K562 (cell line): ENCODE measurements around the gene ANK3. TPM values are rescaled to one million over a fixed set of nuclear protein-coding genes. Genes with fewer than 3 reads are reported as not detected.

ENCODE experiments used
- ATAC-seq: fragments of 200-7000 bp; cut with Tn5 transposase; 3 replicates; pipeline ENCODE4 v1.9.1; 2020; ENCODE audit warnings: moderate library complexity
- BruUV-seq: library from RNA; stranded (reverse); fragments of 400-500 nt; replicated peaks from 2 replicates; lab custom pipeline; 2021; lab: Mats Ljungman, UMichigan
- CTCF ChIA-PET: fragments of 300-600 bp; formaldehyde crosslinking; extraction: SDS; loops from one replicate; lab custom pipeline; 2021; ENCODE audit warnings: low intra/inter-chr PET ratio; lab: Yijun Ruan, JAX
- POLR2A ChIA-PET: fragments of 300-600, 350-650 bp; sonication (Branson Sonifier 250); formaldehyde crosslinking; extraction: SDS; loops from one replicate; lab custom pipeline; 2021; ENCODE audit warnings: antibody characterized with exemption, inconsistent platforms; lab: Yijun Ruan, JAX
- DNase-seq, 4 experiments: peaks; one replicate each; pipeline versions ENCODE4 v3.0.0 to v3.0.0-alpha.2; 2011 to 2018; ENCODE audit warnings: low spot score in 3 of 4, mixed read lengths in 3 of 4; ENCODE audit errors: extremely low read depth in 1 of 4
- FAIRE-seq: peaks from 2 replicates; lab custom pipeline; 2011; peaks lifted over from hg19 to GRCh38; lab: Jason Lieb, UNC
- H2AFZ ChIP-seq: 2 replicates; pipeline ENCODE4 v1.6.0; 2011; ENCODE audit warnings: low read depth, low read length, control low read depth, inconsistent platforms
- H3K27ac ChIP-seq: fragments of 200-600 bp; 3 replicates; pipeline ENCODE4 v1.8.0; 2011; ENCODE audit warnings: low read depth, mild to moderate bottlenecking, control low read depth, inconsistent platforms, low read length, moderate library complexity, mixed read lengths; ENCODE audit errors: extremely low read depth
- H3K27me3 ChIP-seq, 2 experiments: fragments of 300-600 bp in 1 of 2; 2 replicates in 1 of 2; 3 replicates in 1 of 2; pipeline versions ENCODE4 v1.6.0 to v1.8.0; 2011; ENCODE audit warnings: inconsistent platforms in 2 of 2, low read length in 2 of 2, mild to moderate bottlenecking in 1 of 2, mixed read lengths in 1 of 2, moderate library complexity in 1 of 2; ENCODE audit not compliant: control insufficient read depth in 2 of 2, insufficient read depth in 2 of 2
- H3K36me3 ChIP-seq: fragments of 300-600 bp; 3 replicates; pipeline ENCODE4 v1.8.0; 2011; ENCODE audit warnings: mild to moderate bottlenecking, low read length, inconsistent platforms; ENCODE audit not compliant: control insufficient read depth, insufficient read depth
- H3K4me1 ChIP-seq, 2 experiments: fragments of 200-600 bp in 1 of 2; replicated peaks in 1 of 2; 2 replicates in 1 of 2; 3 replicates in 1 of 2; pipeline versions ENCODE4 v1.5.1 to v1.8.0; 2011; ENCODE audit warnings: inconsistent platforms in 2 of 2, low read length in 2 of 2, mild to moderate bottlenecking in 1 of 2, mixed read lengths in 1 of 2, moderate library complexity in 1 of 2; ENCODE audit not compliant: control insufficient read depth in 2 of 2, insufficient read depth in 2 of 2
- H3K4me2 ChIP-seq: 2 replicates; pipeline ENCODE4 v1.6.1; 2011; ENCODE audit warnings: low read length, control low read depth, inconsistent platforms, mixed read lengths; ENCODE audit not compliant: insufficient read depth
- H3K4me3 ChIP-seq: fragments of 200-600 bp; sonication (generic), shearing (Covaris generic); 2 replicates; pipeline ENCODE4 v1.5.1; 2016; ENCODE audit warnings: control low read depth, inconsistent platforms
- H3K79me2 ChIP-seq: fragments of 200-600 bp; 3 replicates; pipeline ENCODE4 v1.8.0; 2011; ENCODE audit warnings: low read length, inconsistent platforms; ENCODE audit not compliant: control insufficient read depth, insufficient read depth
- H3K9ac ChIP-seq, 2 experiments: 2 replicates each; pipeline versions ENCODE4 v1.6.0 to v1.6.1; 2011; ENCODE audit warnings: low read depth in 2 of 2, low read length in 2 of 2, control low read depth in 1 of 2, inconsistent platforms in 1 of 2, mild to moderate bottlenecking in 1 of 2, mixed read lengths in 1 of 2; ENCODE audit not compliant: insufficient read depth in 1 of 2
- H3K9me1 ChIP-seq: one replicate; pipeline ENCODE4 v1.6.0; 2011; ENCODE audit warnings: inconsistent platforms, mild to moderate bottlenecking, low read length, moderate library complexity; ENCODE audit not compliant: control insufficient read depth, insufficient read depth
- H3K9me3 ChIP-seq: replicated peaks from 2 replicates; pipeline ENCODE4 v1.5.1; 2011; ENCODE audit warnings: low read depth, low read length, inconsistent platforms; ENCODE audit not compliant: control insufficient read depth, insufficient read depth
- H4K20me1 ChIP-seq: replicated peaks from 2 replicates; pipeline ENCODE4 v1.6.1; 2011; ENCODE audit warnings: low read length, inconsistent platforms, mixed read lengths; ENCODE audit not compliant: control insufficient read depth, insufficient read depth
- KDM1A ChIP-seq, 2 experiments: fragments of 450-650 bp; IDR thresholded peaks; 2 replicates each; pipeline ENCODE4 v1.6.1; 2016; ENCODE audit warnings: mild to moderate bottlenecking in 2 of 2
- NCOR1 ChIP-seq: fragments of 450-650 bp; IDR thresholded peaks from 2 replicates; pipeline ENCODE4 v1.6.1; 2016; ENCODE audit warnings: mild to moderate bottlenecking, moderate library complexity
- REST ChIP-seq, 2 experiments: fragments of 450-650 bp; formaldehyde crosslinking in 1 of 2; IDR thresholded peaks; 2 replicates each; pipeline versions ENCODE4 v1.4.0 to v1.6.1; 2014 to 2020; ENCODE audit warnings: mild to moderate bottlenecking in 2 of 2, borderline replicate concordance in 1 of 2, low read depth in 1 of 2
- WGBS: fragments of 100-300 bp; shearing (Covaris generic); methylation state at CpG from one replicate; pipeline ENCODE4 v1.1.6; 2016; ENCODE audit warnings: low coverage, mixed read lengths; ENCODE audit not compliant: insufficient coverage; ENCODE audit errors: missing lambda C conversion rate; 5-methylcytosine and 5-hydroxymethylcytosine counted together
- in situ Hi-C: fragments of 300-500 bp; cut with MboI; formaldehyde crosslinking; loops from 4 replicates; pipeline ENCODE4 v1.15.0; 2018; ENCODE audit warnings: inconsistent platforms, mixed read lengths
- intact Hi-C: fragments of 100-400 bp; cut with micrococcal nuclease; formaldehyde crosslinking; loops from 2 replicates; pipeline ENCODE4 v1.14.2; 2022
- polyA plus RNA-seq, 8 experiments: library from polyadenylated mRNA; depleted of rRNA in 4 of 8; stranded (reverse) in 5 of 8; unstranded in 3 of 8; fragments of >200 nt; fragmentation: Nextera tagmentation in 2 of 8; fragmentation: Illumina TruSeq in 1 of 8; extraction: Ambion mirVana in 2 of 8; extraction: Trizol in 1 of 8; gene quantifications; 2 replicates each; pipeline versions ENCODE4 v1.2.1 to v1.2.3, GENCODE V29; 2011 to 2014; ENCODE audit warnings: inconsistent platforms in 1 of 8, missing spikeins in 1 of 8
- total RNA-seq, 7 experiments: library from RNA; depleted of rRNA in 6 of 7; stranded (reverse); fragments of >200 nt in 6 of 7; fragmentation: Illumina TruSeq in 2 of 7; extraction: Trizol in 2 of 7; gene quantifications; 2 replicates each; pipeline versions ENCODE4 v1.2.1 to v1.2.3, GENCODE V29; 2011 to 2021; ENCODE audit warnings: low replicate concordance in 1 of 7

Gene ANK3
- total and polyA plus RNA-seq, 9 of the 15 experiments (the other 6 are each of a cell fraction or from before 2014, with no cell fraction given): 10.0 to 32.3 (median 17.9) TPM

- DNase-seq: no peak
- Histone ChIP-seq H3K4me2 (no peak overlapping the region), H3K9me1 (no peaks in the 10 kb centered on the region), H2AFZ (no peak overlapping the region), H3K36me3 (no peaks in the 10 kb centered on the region), H3K9me3 (no peaks in the 10 kb centered on the region), H3K27ac (no peak overlapping the region), H3K79me2 (no peaks in the 10 kb centered on the region), H4K20me1 (no peaks in the 10 kb centered on the region), H3K4me1 (no peaks in the 10 kb centered on the region), H3K4me3 (no peak overlapping the region), H3K27me3 (peaks cover 0 to 7% of the 10 kb centered on the region in 2 experiments; a peak in 3 of 5 replicates), H3K9ac (no peak overlapping the region)
- intact Hi-C loops: no loop called here
- CTCF ChIA-PET: no interaction called here
- no peak for ATAC-seq
- FAIRE-seq: peak; percentile 35
- in situ Hi-C loops: no loop called here
- 31% methylated on average over 3 of the region's 3 CpGs for WGBS
- BruUV-seq: no TSS peak
- TF ChIP-seq REST (IDR thresholded peaks at IDR 0.05; ENCODE audit: borderline replicate concordance) (no peak), REST (CRISPR knock-in tag; IDR thresholded peaks at IDR 0.05; ENCODE audit: low read depth) (no peak), KDM1A (IDR thresholded peaks at IDR 0.05) (peak; percentile 36 to 75; a peak in 3 of 4 replicates), NCOR1 (no peak)
- POLR2A ChIA-PET: no interaction called here
These were observed 550 bp upstream of the ANK3 start for GRCh38 chr10:60390224-60390626.
